Measurements from ENCODE around the gene EIF3J.
"Not testable (repeated sequence)": the region's sequence is repeated elsewhere in the genome, so short reads cannot be mapped to it uniquely, and the experiment has no call there.

The EIF3J gene, protein sequence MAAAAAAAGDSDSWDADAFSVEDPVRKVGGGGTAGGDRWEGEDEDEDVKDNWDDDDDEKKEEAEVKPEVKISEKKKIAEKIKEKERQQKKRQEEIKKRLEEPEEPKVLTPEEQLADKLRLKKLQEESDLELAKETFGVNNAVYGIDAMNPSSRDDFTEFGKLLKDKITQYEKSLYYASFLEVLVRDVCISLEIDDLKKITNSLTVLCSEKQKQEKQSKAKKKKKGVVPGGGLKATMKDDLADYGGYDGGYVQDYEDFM

DNA sequence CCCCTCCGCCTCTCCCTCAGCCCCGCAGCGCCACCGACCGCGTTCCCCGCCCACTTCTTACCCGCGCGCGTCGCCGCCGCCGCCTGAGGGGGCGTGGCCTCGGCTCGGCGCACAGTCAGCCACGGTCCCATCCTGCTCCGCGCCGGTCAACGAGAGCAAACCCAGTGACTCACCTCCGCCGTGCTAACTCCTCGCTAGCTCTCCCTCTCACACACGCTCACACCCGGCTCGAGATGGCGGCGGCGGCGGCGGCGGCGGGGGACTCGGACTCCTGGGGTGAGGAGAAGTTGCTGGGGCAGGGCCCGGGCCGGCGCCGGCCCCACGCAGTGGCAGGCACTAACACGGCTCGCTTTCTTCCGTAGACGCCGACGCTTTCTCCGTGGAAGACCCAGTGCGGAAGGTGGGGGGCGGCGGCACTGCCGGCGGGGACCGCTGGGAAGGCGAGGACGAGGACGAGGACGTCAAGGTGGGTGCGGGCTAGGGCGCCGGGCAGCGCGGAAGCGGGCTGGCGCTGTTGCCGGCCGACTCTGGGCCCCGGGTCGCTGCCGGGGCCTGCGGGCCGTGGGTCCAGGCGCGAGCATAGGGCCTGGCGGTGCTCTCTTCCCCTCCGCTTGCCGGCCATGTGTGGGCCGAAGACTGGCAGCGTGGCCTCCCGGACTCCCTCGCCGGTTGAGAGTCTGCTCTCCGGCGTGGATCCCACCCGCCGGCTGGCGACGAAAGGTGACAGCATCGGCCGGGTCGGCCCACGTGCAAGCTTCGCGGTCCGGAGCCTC is at the start of gene EIF3J:
Gene EIF3J, plus strand, starts transcription at position 186 of the 773 bp plus-strand sequence. Its CDS starts 48 bp downstream, at position 234.
- peak; percentile 98 for DNase-seq

DNA sequence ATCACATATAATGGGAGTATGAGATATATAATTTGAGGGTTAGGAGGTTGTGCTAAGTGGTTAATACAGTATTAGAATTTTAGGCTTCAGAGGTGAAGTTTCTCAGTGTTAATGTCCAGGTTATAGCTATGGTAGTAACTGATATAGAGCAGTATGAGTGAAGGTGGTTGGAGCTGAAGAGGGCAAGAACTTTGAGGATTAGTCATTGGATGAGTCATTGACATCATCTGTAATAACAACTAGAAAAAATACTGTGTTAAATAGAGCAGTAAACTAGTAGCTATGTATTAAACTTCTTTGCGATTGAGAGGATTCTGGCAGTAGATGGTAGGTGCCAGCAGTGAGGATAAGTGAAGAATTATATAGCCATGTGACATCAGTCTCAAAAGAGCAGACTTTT is 47.5 kb upstream of the EIF3J start:
- no peak for DNase-seq

DNA sequence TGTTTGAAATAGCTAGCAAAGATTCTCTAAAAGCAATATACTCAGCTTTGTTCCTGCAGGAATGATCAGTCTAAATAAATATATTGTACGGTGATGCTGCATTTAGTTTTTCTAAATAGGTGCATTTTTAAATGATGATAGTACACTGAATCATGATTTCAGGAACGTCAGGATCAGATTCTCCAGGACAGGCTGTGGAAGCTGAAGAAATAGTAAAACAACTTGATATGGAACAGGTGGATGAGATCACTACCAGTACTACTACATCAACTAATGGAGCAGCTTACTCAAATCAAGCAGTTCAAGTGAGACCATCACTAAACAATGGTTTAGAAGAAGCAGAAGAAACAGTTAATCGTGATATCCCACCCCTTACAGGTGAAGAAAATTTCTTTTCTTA is 46.3 kb upstream of the EIF3J start:
- DNase-seq, result no peak

DNA sequence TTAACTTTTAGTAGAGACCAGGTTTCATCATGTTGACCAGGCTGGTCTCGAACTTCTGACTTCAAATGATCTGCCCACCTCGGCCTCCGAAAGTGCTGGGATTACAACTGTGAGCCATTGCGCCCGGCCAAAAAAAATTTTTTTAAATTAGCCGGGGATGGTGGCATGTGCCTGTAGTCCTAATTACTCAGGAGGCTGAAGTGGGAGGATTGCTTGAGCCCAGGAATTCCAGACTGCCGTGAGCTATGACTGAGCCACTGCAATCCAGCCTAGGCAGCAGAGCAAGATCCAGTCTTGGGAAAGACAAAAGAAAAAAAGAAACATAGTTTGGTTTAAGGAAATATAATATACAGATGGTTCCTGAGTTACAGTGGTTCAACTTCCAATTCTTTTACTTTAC is 44.9 kb upstream of the EIF3J start:
- no peak for DNase-seq

DNA sequence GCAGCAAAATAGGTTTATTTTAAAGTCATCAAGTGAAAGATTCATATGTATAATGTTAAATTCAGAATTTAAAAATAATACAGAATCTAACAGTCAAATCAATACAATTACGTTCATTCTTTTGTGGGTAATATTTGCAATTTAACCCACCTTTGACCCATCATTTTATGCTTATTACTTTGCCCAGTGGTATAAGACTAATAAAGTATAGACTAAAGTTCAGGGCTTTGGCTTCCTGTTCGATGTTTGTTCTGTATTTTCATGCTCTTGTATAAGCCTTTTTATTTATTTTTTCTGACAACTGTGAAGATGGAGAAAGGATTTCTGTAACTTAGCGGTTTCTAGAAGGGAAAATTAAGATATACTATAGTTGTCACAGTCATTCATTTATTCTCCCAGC is 44.3 kb upstream of the EIF3J start:
- no peak for DNase-seq

DNA sequence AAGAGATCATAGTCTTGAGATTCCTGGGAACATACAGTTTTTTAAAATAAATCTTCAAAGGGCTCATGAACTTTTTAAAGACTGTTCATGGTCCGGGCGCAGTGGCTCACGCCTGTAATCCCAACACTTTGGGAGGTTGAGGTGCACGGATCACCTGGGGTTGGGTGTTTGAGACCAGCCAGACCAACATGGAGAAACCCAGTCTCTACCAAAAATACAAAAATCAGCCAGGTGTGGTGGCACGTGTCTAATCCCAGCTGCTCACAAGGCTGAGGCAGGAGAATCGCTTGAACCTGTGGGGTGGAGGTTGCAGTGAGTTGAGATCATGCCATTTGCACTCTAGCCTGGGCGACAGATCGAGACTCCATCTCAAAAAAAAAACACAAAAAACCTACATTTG is 41.4 kb upstream of the EIF3J start:
- DNase-seq, result no peak

DNA sequence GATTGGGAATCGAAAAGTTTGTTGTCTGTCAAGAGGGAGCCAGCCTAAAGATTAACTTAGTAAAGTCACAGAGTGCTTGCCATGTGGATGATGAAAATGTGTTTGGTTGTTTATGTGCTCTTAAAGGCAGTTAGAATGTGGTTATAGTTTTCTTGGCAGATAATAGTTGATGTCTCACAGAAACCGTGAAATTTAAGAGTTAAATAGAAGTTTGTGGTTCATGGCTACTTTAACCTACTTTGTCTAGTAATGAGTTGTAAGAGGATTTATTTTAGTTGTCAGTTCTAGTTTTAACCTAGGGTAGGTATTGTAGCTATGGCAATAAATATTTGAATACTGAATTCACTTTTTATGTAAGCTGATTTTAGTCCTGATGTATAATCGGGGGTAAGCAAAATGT is 36.4 kb upstream of the EIF3J start:
- DNase-seq, result no peak

DNA sequence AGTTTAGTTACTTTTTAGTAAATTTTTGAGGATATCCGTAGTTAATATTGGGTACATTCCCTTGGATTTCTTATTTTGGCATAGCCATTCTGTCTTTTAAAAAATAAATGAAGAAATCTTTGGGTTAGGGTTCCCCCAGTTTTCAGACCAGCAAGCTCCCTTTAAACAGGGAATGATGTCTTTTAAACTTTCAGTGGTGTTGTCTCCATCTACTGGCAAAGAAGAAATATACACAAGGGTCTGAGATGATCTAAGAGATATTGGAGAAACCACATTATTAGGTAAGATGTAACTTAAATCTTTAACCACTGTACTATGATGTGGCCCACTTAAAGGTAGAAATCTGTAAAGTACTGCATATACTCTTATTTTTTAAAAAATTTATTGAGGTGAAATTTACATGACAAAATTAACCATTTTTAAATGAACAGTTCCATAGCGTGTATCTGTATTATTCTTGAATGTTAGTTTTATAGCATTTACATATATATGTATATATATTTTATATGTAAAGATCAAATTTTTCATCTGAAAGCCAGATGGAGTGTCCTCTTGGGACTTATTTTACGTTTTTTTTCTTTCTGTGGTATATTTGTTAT is 35.1 kb upstream of the EIF3J start:
- no peak for DNase-seq

DNA sequence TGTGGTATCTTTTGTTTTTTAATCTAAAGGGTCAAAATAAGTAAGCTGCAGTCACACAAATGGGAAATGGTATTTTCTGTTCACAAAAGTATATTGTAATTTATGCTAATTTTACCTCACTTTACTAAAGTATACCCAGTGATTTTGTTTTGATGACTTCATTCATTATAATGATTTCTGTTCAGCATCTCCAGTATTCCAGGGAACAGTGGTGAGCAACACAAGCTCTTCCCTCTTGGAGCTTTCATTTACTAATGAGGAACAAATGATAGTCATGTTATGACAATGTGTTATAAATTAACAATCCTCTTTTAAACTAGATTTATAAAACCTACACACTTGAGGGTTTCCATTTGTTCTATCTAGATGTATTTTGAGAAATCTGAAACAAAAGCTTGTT is 20.5 kb upstream of the EIF3J start:
- no peak for DNase-seq

DNA sequence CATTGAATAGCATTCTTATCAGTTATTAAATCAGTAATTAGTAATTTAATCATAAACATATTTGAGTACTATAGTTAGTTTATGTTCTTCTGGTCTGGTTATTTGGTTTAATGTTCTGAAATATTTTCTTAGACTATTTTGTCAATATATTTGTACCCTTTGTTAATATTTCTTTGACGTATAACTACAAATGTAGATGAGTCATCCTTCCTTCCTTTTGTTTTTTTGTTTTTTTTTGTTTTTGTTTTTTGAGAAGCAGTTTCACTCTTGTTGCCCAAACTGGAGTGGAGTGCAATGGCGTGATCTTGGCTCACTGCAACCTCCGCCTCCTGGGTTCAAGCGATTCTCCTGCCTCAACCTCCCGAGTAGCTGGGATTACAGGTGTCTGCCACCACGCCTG is 17.4 kb upstream of the EIF3J start:
- no peak for DNase-seq

DNA sequence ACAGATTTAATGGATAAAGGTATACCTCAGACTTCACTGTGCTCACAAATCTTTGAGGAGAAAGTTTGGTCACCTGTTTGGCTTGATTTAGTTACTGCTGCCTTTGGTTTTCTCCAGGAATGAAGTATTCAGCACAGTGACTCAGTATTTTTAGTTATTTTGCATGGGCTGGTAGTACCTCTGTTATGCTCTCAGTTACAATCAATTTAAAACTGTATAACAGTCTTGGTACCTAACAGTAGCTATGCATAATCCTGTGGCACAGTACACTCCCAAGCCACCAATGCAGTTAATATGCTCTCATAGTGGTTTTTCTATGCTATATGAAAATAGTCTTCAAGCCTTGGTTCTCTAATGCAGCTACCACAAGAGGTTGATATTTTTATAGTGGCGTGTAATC is 11.9 kb upstream of the EIF3J start:
- DNase-seq, result no peak

DNA sequence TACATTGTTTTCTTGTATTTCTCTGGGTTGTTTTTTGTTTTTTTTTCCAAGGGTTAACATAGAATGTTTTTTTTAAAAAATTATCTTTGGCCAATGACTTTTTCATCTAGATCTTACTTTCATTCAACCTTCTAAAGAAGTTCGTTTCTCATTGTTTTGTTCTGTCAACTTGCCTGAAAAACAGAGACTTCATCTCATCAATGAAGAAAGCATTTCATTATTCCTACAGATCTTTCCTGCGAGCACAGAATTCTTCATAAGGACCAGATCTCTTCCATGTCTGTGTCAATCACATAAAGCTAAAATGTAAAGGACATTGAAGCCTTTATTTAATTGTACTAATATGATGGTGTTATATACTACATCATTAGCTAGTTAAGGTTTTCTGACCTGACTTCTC is 9.7 kb upstream of the EIF3J start:
- DNase-seq, result no peak

DNA sequence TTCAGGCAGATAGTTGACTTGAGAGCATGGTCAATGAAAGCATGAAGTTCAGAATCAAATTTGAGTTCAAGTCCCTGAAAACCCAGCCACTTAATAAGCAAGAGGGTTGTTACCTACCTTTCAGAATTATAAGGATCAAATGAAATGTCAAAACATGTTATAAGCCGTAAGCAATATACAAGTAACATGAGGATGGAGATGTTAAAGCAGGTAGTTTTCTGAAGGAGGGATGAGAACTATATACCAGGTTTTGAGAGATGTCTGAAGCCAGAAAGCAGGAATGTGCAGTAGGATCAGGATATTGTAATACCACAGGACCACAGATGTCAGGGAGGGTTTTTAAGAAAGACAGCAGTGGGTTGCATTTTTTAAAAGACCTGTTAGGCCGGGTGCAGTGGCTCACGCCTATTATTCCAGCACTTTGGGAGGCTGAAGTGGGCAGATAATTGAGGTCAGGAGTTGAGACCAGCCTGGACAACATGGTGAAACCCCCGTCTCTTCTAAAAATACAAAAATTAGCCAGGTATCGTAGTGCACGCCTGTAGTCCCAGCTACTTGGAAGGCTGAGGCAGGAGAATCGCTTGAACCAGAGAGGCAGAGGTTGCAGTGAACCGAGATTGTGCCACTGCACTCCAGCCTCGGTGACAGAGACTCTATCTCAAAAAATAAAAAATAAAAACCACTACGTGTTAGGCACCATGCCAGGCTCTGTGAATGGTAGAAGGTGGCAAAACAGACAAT is 6.9 kb upstream of the EIF3J start:
- DNase-seq, result no peak

DNA sequence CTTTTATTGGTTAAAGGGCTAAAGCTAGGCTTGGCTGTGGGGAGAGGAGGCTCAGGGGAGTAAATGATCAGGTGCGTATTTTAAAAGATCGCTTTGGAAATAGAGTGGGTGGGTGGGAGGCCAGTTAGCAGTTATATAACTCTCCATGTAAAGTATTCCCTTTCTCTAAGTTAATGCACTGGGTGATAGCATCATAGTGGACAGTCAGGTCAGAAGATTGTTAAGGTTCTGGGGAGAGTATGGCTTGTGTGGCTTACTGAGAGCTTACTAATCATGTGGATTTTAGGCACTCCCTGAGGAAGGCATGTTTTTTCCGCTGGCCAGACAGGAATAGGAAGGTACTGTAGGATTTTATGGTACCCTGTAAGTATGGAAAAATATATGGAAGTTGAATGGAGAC is 6.3 kb upstream of the EIF3J start:
- DNase-seq, result no peak

DNA sequence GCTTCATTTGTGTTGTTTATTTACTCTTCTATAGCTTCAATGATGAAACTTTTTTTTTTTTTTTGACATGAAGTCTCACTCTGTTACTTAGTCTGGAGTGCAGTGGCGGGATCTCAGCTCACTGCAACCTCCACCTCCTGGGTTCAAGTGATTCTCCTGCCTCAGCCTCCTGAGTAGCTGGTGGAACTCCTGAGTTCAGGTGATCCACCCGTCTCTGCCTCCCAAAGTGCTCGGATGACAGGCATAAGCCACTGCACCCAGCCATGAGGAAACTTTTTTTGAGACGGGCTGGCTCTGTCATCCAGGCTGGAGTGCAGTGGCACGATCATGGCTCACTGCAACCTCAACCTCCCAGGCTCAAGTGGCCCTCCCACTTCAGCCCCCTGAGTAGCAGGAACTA is 4.7 kb upstream of the EIF3J start:
- DNase-seq, result not testable (repeated sequence)

DNA sequence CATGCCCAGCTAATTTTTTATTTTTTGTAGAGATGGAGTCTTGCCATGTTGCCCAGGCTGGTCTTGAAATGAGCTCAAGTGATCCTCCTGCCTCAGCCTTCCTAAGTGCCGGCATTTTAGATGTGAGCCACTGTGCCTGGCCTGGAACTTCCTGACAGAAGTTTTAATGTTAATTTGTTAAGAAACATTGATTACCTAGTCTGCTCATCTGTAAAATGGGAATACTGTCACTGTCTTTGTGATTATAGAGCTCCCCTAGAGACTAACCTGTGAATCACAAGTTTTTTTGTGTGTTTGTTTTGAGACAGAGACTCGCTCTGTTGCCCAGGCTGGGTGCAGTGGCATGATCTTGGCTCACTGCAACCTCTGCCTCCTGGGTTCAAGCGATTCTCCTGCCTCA is 4.3 kb upstream of the EIF3J start:
- no peak for DNase-seq

DNA sequence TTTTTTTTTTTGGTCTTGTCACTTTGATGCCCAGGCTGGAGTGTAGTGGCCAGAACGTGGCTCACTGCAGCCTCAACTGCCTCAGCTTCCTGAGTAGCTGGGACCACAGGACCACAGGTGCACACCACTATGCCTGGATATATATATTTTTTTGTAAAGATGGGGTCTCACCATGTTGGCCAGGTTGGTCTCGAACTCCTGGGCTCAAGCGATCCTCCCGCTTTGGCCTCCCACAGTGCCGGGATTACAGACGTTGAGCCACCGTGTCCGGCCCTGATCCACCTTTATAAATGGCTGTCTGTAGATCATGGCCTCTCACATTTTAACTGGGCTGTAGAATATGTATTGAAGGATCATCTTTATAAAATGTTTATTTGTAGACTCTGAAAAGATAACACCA is 1.9 kb upstream of the EIF3J start:
- DNase-seq, result no peak

DNA sequence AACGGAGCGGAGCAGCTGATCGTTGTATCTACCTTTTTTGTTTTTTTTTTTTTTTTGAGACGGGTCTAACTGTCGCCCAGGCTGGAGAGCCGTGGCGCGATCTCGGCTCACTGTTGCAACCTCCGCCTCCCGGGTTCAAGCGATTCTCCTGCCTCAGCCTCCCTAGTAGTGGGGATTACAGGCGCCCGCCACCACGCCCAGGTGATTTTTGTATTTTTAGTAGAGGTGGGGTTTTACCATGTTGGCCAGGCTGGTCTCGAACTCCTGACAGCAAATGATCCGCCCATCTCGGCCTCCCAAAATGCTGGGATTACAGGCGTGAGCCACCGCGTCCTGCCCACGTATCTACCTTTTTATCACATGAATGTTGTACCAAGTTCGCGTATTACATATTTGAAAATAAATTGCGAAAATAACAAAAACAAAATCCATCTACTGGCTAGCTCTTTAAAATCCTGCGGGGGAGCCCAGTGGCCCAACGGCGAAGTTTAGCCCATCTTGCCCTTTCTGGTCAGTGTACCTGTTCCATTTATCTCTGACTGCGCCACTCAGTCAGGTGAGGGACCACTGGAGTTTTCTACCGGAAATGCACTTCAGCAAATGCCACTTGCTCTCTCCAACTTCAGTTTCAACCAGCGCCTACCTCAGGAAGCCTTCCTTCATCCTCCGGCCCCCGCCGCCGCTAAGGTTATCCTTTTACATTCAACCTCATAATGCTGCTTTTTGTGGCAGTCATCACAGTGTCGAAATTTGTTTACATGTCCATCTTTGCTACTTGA is 1.2 kb upstream of the EIF3J start:
- peak; percentile 71 for DNase-seq

DNA sequence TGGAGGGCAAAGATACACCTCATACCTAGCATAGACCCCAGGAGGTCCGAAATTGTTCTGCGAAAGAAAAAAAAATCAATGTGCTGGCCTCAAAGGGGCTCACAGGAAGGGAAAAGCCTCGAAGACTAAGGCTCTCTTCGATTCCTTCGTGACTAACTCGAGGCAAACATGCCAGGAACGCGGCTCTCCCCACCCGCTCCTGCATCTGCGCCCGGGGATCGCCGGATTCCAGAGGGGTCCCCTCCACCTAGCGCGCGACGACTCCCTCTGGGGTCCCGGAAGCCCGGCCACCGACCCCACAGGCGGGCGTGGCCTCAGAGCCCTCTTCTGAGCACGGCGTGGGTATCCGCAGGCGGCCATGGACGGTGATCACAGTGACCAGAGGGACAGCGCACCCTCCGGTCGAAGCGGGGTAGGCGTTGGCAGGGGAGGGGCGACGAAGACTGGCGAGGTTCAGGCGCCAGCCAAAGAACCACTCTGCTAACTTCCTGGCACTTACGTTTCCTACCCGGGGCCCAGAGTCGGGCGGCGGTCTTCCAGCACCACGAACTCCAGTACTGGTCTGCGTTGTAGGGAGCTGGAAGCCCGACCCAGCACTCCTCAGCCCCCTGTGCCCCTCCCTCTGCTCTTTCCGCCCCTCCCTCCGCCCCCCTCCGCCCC is 515 bp upstream of the EIF3J start:
- no peak for DNase-seq

DNA sequence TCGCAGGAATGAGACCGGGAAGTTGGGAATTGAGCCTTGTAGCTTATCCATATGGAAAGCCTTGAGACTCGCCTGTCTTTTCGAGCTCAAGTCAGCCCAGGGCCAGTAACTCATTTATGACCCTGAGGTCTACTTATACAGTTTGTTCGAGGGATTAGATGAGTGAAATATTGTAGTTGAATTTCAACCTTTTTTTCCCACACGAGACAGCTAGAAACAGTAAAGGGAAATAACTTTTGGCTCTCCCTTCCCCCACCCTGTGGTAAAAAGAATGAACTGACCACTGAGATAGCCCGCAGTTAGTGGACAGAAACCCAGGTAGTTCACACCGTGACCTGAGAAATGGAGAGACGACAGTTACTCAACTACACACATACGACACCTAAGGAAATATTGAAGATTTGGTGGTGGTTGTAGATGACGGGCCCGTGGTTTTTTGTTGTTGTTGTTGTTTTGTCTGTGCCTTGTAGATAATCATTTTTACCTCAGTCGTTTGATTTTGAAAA is 841 bp downstream of the EIF3J start:
- DNase-seq, result no peak

DNA sequence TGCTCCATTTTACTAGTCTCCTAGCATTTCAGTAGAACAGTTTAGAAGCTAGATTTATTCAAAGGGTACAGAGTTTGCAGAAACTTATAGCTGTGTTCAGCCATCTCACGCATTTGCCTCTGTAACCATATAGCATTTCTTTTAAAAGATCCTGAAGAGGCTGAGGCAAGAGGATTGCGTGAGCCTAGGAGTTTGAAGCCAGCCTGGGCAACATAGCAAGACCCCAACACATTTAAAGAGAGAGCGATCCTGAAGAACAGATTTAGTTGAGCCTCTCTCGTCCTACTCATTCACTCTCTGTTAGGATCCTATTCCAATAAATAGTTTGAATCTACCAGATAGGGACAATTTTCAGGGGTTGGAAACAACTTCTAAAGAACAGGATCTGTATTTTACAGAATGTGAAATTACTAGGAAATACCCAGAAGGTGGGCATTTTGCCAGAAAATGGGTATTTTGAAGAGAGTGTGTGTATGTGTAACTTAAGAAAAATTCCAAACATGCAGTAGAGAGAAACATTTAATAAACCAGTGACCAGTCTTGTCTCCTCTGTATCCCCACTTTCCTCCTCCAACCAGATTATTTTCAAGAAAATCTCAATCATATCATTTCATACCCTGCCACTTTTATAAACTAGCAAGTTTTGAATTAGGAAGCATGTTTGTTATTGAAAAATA is 4.5 kb downstream of the EIF3J start:
- no peak for DNase-seq
